Right ventricle myocardium superior (tissue), 1 donor: ENCODE results near the gene EVA1A. TPM values are rescaled to one million over a fixed set of nuclear protein-coding genes. Genes with fewer than 3 reads are reported as not detected.

Source experiments
- ATAC-seq: fragments of 200-7000 bp; cut with Tn5 transposase; one replicate; pipeline ENCODE4 v1.9.1; 2020; ENCODE audit warnings: mild to moderate bottlenecking; ENCODE audit not compliant: poor library complexity
- DNase-seq: peaks from one replicate; pipeline ENCODE4 v3.0.0-alpha.2; 2020
- intact Hi-C: fragments of 100-400 bp; cut with DNase I; formaldehyde crosslinking; loops from one replicate; pipeline ENCODE4 v1.11.2; 2022
- long read RNA-seq: library from polyadenylated mRNA; unstranded; transcript quantifications from one replicate; pipeline ENCODE4 v2.0.0, GENCODE V29; 2021
- total RNA-seq: library from RNA; stranded (reverse); fragmentation: NEBNext Ultra II Directional; extraction: Animal tissue kit (Norgen Biotek cat#: 25700); gene quantifications from one replicate; pipeline ENCODE4 v1.2.1, GENCODE V29; 2021
- donor health status: DM: no; HTN: yes; CAD: no; lungs with severe emphysema.

Gene EVA1A
- 0.97 TPM for total RNA-seq
- long read RNA-seq, partial matches to known transcripts = 1 of 1 reads
- long read RNA-seq, other reads (novel, unspliced or antisense) = 0 of 1 reads

GRCh38 chr2:75560768-75561565 is at the start of gene EVA1A:
Gene EVA1A (minus strand): TSS chr2:75560939. CDS start chr2:75518140, 42,799 bp downstream.
- DNase-seq (peak; percentile 43), ATAC-seq (peak; percentile 66)
- intact Hi-C loops = no loop called here

- intact Hi-C loops = loop anchor here (2.0 to 10.0 kb wide), 2 partner anchors 145 to 685 kb away; no protein-coding TSS in a partner anchor
- ATAC-seq (no peak), DNase-seq (no peak)
These were observed 49.3 kb upstream of the EVA1A start for GRCh38 chr2:75609937-75610508.

- ATAC-seq (no peak), DNase-seq (no peak)
- intact Hi-C loops = loop anchor here (2.0 kb wide), 1 partner anchor 145 kb away; no protein-coding TSS in a partner anchor
These were observed 48.6 kb upstream of the EVA1A start for GRCh38 chr2:75609334-75609689.

GRCh38 chr2:75608684-75609333 is 48.1 kb upstream of the EVA1A start:
- intact Hi-C loops = loop anchor here (2.0 kb wide), 1 partner anchor 144 kb away; no protein-coding TSS in a partner anchor
- ATAC-seq (peak; percentile 94), DNase-seq (peak; percentile 63)

GRCh38 chr2:75607988-75608683 is 47.4 kb upstream of the EVA1A start:
- no peak for DNase-seq
- ATAC-seq = peak; percentile 50
- intact Hi-C loops = loop anchor here (2.0 kb wide), 1 partner anchor 143 kb away; no protein-coding TSS in a partner anchor

GRCh38 chr2:75607400-75607798 is 46.7 kb upstream of the EVA1A start:
- intact Hi-C loops = no loop called here
- no peak for ATAC-seq
- DNase-seq = no peak

GRCh38 chr2:75606761-75607399 is 46.1 kb upstream of the EVA1A start:
- no peak for DNase-seq
- intact Hi-C loops = no loop called here
- ATAC-seq = no peak

GRCh38 chr2:75605770-75606529 is 45.2 kb upstream of the EVA1A start:
- DNase-seq (no peak), ATAC-seq (no peak)
- intact Hi-C loops = no loop called here

- DNase-seq (no peak), ATAC-seq (no peak)
- intact Hi-C loops = no loop called here
These were observed 43.7 kb upstream of the EVA1A start for GRCh38 chr2:75604484-75604883.

GRCh38 chr2:75603477-75603876 is 42.7 kb upstream of the EVA1A start:
- no peak for ATAC-seq
- intact Hi-C loops = no loop called here

GRCh38 chr2:75602724-75603342 is 42.1 kb upstream of the EVA1A start:
- ATAC-seq (no peak), DNase-seq (no peak)
- intact Hi-C loops = no loop called here

More at GRCh38 chr2:75603477-75603876, 42.7 kb upstream of the EVA1A start:
- no peak for DNase-seq

GRCh38 chr2:75600461-75601011 is 39.8 kb upstream of the EVA1A start:
- intact Hi-C loops = no loop called here
- DNase-seq (no peak), ATAC-seq (no peak)

- ATAC-seq = no peak
- DNase-seq = no peak
- intact Hi-C loops = no loop called here
These were observed 37.9 kb upstream of the EVA1A start for GRCh38 chr2:75598589-75599155.

GRCh38 chr2:75597949-75598348 is 37.2 kb upstream of the EVA1A start:
- intact Hi-C loops = no loop called here
- no peak for ATAC-seq
- DNase-seq = no peak

- intact Hi-C loops = no loop called here
- DNase-seq (no peak), ATAC-seq (no peak)
These were observed 36.0 kb upstream of the EVA1A start for GRCh38 chr2:75596784-75597183.

- no peak for ATAC-seq
- intact Hi-C loops = no loop called here
- DNase-seq = no peak
These were observed 35.0 kb upstream of the EVA1A start for GRCh38 chr2:75595541-75596395.
